ENCODE data around the gene SGCD.

Gene SGCD

DNA sequence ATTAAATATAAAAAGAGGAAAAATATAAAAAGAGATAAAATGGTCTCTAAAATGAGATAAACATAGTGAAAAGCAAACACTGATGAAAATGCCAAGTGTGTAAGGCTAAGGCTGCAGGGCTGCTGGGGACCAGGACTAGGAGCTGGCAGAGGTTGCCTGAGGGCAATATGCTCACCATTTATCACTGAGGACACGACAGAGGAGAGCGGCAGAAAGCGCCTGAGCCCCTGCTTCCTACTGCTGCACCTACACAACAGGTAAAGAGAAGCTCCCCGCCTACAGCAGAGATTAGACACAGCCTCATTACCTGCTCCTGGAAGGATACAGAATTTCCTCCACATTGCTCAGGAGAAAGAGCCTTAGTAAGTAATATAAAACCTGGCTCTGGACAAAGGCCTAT, 452.5 kb downstream of the SGCD start:
- no peak for TF ChIP-seq CTCF (conservative IDR thresholded peaks at IDR 0.05)
- H3K27ac ChIP-seq, result no peak overlapping the region

GRCh38 chr5:156783092-156783491, 456.1 kb downstream of the SGCD start:
- no peak for TF ChIP-seq CTCF (conservative IDR thresholded peaks at IDR 0.05)

DNA sequence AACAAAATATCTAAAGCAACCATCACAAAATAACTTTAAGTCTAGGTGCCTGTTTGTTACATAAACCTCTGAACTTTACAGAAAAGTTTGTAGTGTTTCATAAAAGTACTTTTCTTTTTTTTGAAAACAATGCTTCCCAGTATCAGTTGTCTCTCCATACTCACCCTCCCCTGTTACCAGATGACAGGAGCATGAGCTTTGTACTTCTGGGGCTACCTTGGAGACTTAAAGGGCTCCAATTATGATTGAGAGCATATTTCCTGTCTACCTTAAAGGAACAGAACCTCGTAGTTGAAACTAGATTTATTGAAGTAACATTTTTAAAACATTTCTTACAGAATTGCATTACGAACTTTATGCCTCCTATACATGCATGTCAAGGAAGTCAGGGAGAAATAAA, 467.7 kb downstream of the SGCD start:
- no peak for TF ChIP-seq CTCF (conservative IDR thresholded peaks at IDR 0.05)
- no peak overlapping the region for H3K27ac ChIP-seq

More at GRCh38 chr5:156783092-156783491, 456.1 kb downstream of the SGCD start:
- no peak overlapping the region for H3K27ac ChIP-seq

- no peak overlapping the region for H3K27ac ChIP-seq
- TF ChIP-seq CTCF (conservative IDR thresholded peaks at IDR 0.05), result no peak
These were observed 471.2 kb downstream of the SGCD start for GRCh38 chr5:156798201-156798600.

GRCh38 chr5:156799171-156799570, 472.2 kb downstream of the SGCD start:
- H3K27ac ChIP-seq, result no peak overlapping the region
- no peak for TF ChIP-seq CTCF (conservative IDR thresholded peaks at IDR 0.05)

GRCh38 chr5:156800929-156801328, 474.0 kb downstream of the SGCD start:
- no peak overlapping the region for H3K27ac ChIP-seq
- TF ChIP-seq CTCF (conservative IDR thresholded peaks at IDR 0.05), result no peak

DNA sequence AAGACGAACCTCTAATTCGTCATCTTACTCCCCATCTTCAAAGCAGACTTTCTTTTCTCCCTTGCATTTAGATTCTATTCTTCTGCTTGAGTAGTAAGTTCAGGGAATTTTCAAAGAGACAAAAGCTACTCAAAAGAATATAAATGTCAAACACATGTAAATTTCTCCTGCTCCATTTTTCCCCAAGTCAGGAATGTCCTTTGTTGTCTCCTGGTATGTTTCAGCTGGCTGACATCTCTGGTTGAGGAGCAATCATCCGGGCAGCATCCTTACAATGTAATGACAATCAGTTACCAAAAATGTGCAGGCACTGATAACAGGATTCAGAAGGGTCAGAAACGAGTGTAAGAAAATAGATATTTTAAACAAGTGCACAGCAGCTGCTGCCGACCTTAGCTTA, 475.5 kb downstream of the SGCD start:
- no peak overlapping the region for H3K27ac ChIP-seq
- no peak for TF ChIP-seq CTCF (conservative IDR thresholded peaks at IDR 0.05)

DNA sequence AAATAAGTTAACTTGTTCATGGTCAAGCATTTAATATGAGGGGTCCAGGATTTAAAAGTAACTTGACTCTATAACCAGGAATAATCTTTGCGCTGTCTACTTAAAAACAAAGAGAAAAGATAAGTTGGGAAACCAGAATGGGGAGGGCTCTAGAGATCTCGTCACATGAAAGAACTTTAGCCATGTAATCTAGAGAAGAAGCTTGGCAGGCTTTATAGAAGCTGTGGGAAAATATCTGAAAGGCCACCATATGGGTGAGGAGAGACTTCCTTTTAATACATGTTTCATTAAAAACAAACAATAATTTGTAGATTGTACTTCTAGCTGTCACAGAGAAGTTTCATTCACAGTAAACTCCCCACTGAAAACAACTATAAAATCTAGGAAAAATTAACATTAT, 476.4 kb downstream of the SGCD start:
- no peak overlapping the region for H3K27ac ChIP-seq
- TF ChIP-seq CTCF (conservative IDR thresholded peaks at IDR 0.05), result no peak
